H9 (cell line): ENCODE data around the gene GGCT. TPM values are rescaled to one million over a fixed set of nuclear protein-coding genes. Genes with fewer than 3 reads are reported as not detected.

Experiments
- DNase-seq: peaks from one replicate; pipeline ENCODE4 v3.0.0-alpha.2; 2017
- H2AFZ ChIP-seq: one replicate; pipeline ENCODE4 v1.6.1; 2013; ENCODE audit warnings: mild to moderate bottlenecking, low read length, control low read depth, moderate library complexity
- H2AK5ac ChIP-seq: 2 replicates; pipeline ENCODE4 v1.6.1; 2013; ENCODE audit warnings: low read length, control low read depth, mixed read lengths; ENCODE audit not compliant: insufficient read length
- H2BK120ac ChIP-seq: one replicate; pipeline ENCODE4 v1.6.1; 2013; ENCODE audit warnings: low read depth, mild to moderate bottlenecking, low read length, control low read depth, inconsistent platforms; ENCODE audit not compliant: poor library complexity, severe bottlenecking
- H2BK12ac ChIP-seq: 2 replicates; pipeline ENCODE4 v1.6.1; 2013; ENCODE audit warnings: low read length, control low read depth, mixed read lengths, low read depth; ENCODE audit not compliant: insufficient read length
- H2BK15ac ChIP-seq: 2 replicates; pipeline ENCODE4 v1.6.1; 2013; ENCODE audit warnings: low read depth, low read length, control low read depth
- H2BK20ac ChIP-seq: one replicate; pipeline ENCODE4 v1.6.1; 2013; ENCODE audit warnings: low read depth, mild to moderate bottlenecking, low read length, control low read depth, inconsistent platforms; ENCODE audit not compliant: poor library complexity, severe bottlenecking
- H2BK5ac ChIP-seq: 2 replicates; pipeline ENCODE4 v1.6.1; 2013; ENCODE audit warnings: low read length, control low read depth, mixed read lengths; ENCODE audit not compliant: insufficient read length
- H3K14ac ChIP-seq: 2 replicates; pipeline ENCODE4 v1.6.1; 2013; ENCODE audit warnings: low read length, control low read depth; ENCODE audit not compliant: insufficient read depth
- H3K18ac ChIP-seq: 2 replicates; pipeline ENCODE4 v1.6.1; 2013; ENCODE audit warnings: low read depth, mild to moderate bottlenecking, mixed read lengths, low read length, control low read depth; ENCODE audit not compliant: insufficient read length
- H3K23ac ChIP-seq: 2 replicates; pipeline ENCODE4 v1.6.1; 2013; ENCODE audit warnings: low read length, control low read depth, mixed read lengths, low read depth; ENCODE audit not compliant: insufficient read length
- H3K23me2 ChIP-seq: 2 replicates; pipeline ENCODE4 v1.6.1; 2013; ENCODE audit warnings: low read depth, mild to moderate bottlenecking, mixed read lengths, low read length, control low read depth; ENCODE audit not compliant: insufficient read length, poor library complexity, severe bottlenecking
- H3K27ac ChIP-seq: 2 replicates; pipeline ENCODE4 v1.5.1; 2013; ENCODE audit warnings: low read length, control low read depth, mixed read lengths, low read depth; ENCODE audit not compliant: insufficient read length
- H3K27me3 ChIP-seq: 2 replicates; pipeline ENCODE4 v1.6.1; 2013; ENCODE audit warnings: low read length, control low read depth, inconsistent platforms; ENCODE audit not compliant: insufficient read depth
- H3K4ac ChIP-seq: 2 replicates; pipeline ENCODE4 v1.6.1; 2013; ENCODE audit warnings: low read depth, mild to moderate bottlenecking, control low read depth, inconsistent platforms, low read length, moderate library complexity
- H3K4me1 ChIP-seq: 2 replicates; pipeline ENCODE4 v1.6.1; 2013; ENCODE audit warnings: low read length, control low read depth, inconsistent platforms; ENCODE audit not compliant: insufficient read depth
- H3K4me2 ChIP-seq: 2 replicates; pipeline ENCODE4 v1.6.1; 2013; ENCODE audit warnings: low read length, control low read depth, mixed read lengths; ENCODE audit not compliant: insufficient read length, insufficient read depth
- H3K56ac ChIP-seq: 2 replicates; pipeline ENCODE4 v1.6.1; 2013; ENCODE audit warnings: low read depth, mild to moderate bottlenecking, mixed read lengths, low read length, control low read depth; ENCODE audit not compliant: insufficient read length
- H3K79me1 ChIP-seq: 2 replicates; pipeline ENCODE4 v1.6.1; 2013; ENCODE audit warnings: low read depth, mild to moderate bottlenecking, moderate library complexity, low read length, control low read depth, inconsistent platforms; ENCODE audit not compliant: insufficient read depth, poor library complexity, severe bottlenecking
- H3K79me2 ChIP-seq: 2 replicates; pipeline ENCODE4 v1.6.1; 2013; ENCODE audit warnings: low read length, control low read depth, inconsistent platforms; ENCODE audit not compliant: insufficient read depth
- H3K9ac ChIP-seq: 2 replicates; pipeline ENCODE4 v1.6.1; 2013; ENCODE audit warnings: low read length, control low read depth, mixed read lengths; ENCODE audit not compliant: insufficient read length; ENCODE audit errors: extremely low read depth
- H3K9me3 ChIP-seq: one replicate; pipeline ENCODE4 v1.6.1; 2013; ENCODE audit warnings: low read depth, low read length, inconsistent platforms; ENCODE audit not compliant: control insufficient read depth
- H3T11ph ChIP-seq: one replicate; pipeline ENCODE4 v1.6.1; 2013; ENCODE audit warnings: mild to moderate bottlenecking, low read length, control low read depth, inconsistent platforms
- H4K20me1 ChIP-seq: one replicate; pipeline ENCODE4 v1.6.1; 2013; ENCODE audit not compliant: control insufficient read depth, insufficient read length, insufficient read depth
- H4K5ac ChIP-seq: 2 replicates; pipeline ENCODE4 v1.6.1; 2013; ENCODE audit warnings: low read depth, mild to moderate bottlenecking, mixed read lengths, low read length, control low read depth; ENCODE audit not compliant: insufficient read length
- H4K8ac ChIP-seq: replicated peaks from 2 replicates; pipeline ENCODE4 v1.6.1; 2013; ENCODE audit warnings: low read length, control low read depth, mixed read lengths, low read depth; ENCODE audit not compliant: insufficient read length
- H4K91ac ChIP-seq: 2 replicates; pipeline ENCODE4 v1.6.1; 2013; ENCODE audit warnings: low read depth, mild to moderate bottlenecking, moderate library complexity, mixed read lengths, low read length, control low read depth; ENCODE audit not compliant: insufficient read length
- H3K27ac Mint-ChIP-seq, 3 experiments: 2 replicates in 2 of 3; 3 replicates in 1 of 3; pipeline ENCODE4 v1.8.0; 2020 to 2021; ENCODE audit warnings: mixed read lengths in 3 of 3, mild to moderate bottlenecking in 1 of 3, moderate library complexity in 1 of 3
- H3K27me3 Mint-ChIP-seq: 2 replicates; pipeline ENCODE4 v1.8.0; 2021; ENCODE audit warnings: low read depth, mild to moderate bottlenecking, moderate library complexity, mixed read lengths
- H3K36me3 Mint-ChIP-seq, 3 experiments: 2 replicates in 2 of 3; 3 replicates in 1 of 3; pipeline ENCODE4 v1.8.0; 2020 to 2021; ENCODE audit warnings: low read depth in 3 of 3, mixed read lengths in 3 of 3; ENCODE audit not compliant: insufficient read depth in 1 of 3
- H3K4me1 Mint-ChIP-seq, 2 experiments: 2 replicates each; pipeline ENCODE4 v1.8.0; 2020; ENCODE audit warnings: mixed read lengths in 2 of 2
- H3K4me3 Mint-ChIP-seq, 2 experiments: 2 replicates in 1 of 2; 3 replicates in 1 of 2; pipeline ENCODE4 v1.8.0; 2020 to 2021; ENCODE audit warnings: mild to moderate bottlenecking in 2 of 2, mixed read lengths in 2 of 2, moderate library complexity in 1 of 2
- H3K9me3 Mint-ChIP-seq, 2 experiments: 2 replicates in 1 of 2; 3 replicates in 1 of 2; pipeline ENCODE4 v1.8.0; 2020; ENCODE audit warnings: mild to moderate bottlenecking in 2 of 2, mixed read lengths in 2 of 2, moderate library complexity in 1 of 2
- WGBS: extraction: QIAGEN DNeasy Blood & Tissue Kit; methylation state at CpG from one replicate; pipeline ENCODE4 v1.1.7; 2013; ENCODE audit warnings: missing lambda C conversion rate, low lambda C conversion rate, mixed read lengths; ENCODE audit not compliant: insufficient read length; ENCODE audit errors: extremely low coverage; 5-methylcytosine and 5-hydroxymethylcytosine counted together
- total RNA-seq: library from RNA; stranded (reverse); gene quantifications from 2 replicates; pipeline ENCODE4 v1.2.1, GENCODE V29; 2021
- TF ChIP-seq, protein P1 (sequence below): fragments of 200-600 bp; sonication (generic); conservative IDR thresholded peaks from 3 replicates; pipeline ENCODE4 v1.8.0; 2021; ENCODE audit warnings: antibody characterized with exemption, mild to moderate bottlenecking

GGCT gene
- total RNA-seq, 1 experiment from 2014 or later = 84.9 TPM

DNA sequence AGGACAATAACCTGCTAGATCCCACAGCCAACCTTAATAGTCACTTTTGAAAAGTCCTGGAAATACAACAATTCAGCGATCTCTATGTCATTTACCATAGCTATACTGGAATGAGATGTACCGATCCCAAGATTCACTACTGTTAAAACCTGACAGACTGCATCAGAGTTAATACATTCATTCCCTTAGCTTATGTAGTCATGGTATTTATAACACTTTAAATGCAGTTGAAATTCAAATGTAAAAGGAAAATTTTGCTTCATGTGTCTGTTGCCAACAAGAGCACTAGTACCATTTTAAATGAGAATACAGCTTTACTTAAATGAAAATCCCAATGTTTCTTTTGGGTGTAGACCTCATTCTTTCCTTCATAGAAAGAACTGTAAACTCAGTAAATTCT is 11.1 kb upstream of the GGCT start:
- Histone ChIP-seq H2BK20ac (no peak overlapping the region), H4K91ac (no peak overlapping the region), H2AFZ (no peak overlapping the region), H3K79me1 (no peaks in the 10 kb centered on the region), H3K14ac (no peak overlapping the region), H3K18ac (no peak overlapping the region), H3T11ph (no peak overlapping the region), H4K20me1 (no peaks in the 10 kb centered on the region), H3K23ac (no peak overlapping the region), H3K23me2 (no peaks in the 10 kb centered on the region), H4K5ac (no peak overlapping the region), H3K56ac (no peak overlapping the region), H3K9me3 (no peaks in the 10 kb centered on the region), H2AK5ac (no peak overlapping the region), H3K79me2 (no peaks in the 10 kb centered on the region), H2BK15ac (no peak overlapping the region), H4K8ac (no peak overlapping the region), H3K27me3 (no peaks in the 10 kb centered on the region), H2BK12ac (no peak overlapping the region), H2BK120ac (no peak overlapping the region), H3K9ac (no peak overlapping the region), H3K4me2 (no peak overlapping the region), H3K27ac (no peak overlapping the region), H2BK5ac (no peak overlapping the region), H3K4me1 (no peaks in the 10 kb centered on the region; the same call in 1 of the 2 replicates), H3K4ac (no peak overlapping the region)
- WGBS = no CpG with 5 or more reads among the region's 2 CpGs
- no peak for DNase-seq
- TF ChIP-seq, protein P1, sequence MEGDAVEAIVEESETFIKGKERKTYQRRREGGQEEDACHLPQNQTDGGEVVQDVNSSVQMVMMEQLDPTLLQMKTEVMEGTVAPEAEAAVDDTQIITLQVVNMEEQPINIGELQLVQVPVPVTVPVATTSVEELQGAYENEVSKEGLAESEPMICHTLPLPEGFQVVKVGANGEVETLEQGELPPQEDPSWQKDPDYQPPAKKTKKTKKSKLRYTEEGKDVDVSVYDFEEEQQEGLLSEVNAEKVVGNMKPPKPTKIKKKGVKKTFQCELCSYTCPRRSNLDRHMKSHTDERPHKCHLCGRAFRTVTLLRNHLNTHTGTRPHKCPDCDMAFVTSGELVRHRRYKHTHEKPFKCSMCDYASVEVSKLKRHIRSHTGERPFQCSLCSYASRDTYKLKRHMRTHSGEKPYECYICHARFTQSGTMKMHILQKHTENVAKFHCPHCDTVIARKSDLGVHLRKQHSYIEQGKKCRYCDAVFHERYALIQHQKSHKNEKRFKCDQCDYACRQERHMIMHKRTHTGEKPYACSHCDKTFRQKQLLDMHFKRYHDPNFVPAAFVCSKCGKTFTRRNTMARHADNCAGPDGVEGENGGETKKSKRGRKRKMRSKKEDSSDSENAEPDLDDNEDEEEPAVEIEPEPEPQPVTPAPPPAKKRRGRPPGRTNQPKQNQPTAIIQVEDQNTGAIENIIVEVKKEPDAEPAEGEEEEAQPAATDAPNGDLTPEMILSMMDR = no peak
- H3K36me3 Mint-ChIP-seq = no peaks in the 10 kb centered on the region
- H3K9me3 Mint-ChIP-seq = no peaks in the 10 kb centered on the region
- H3K4me3 Mint-ChIP-seq = no peak overlapping the region
- peaks cover 8 to 11% of the 10 kb centered on the region in 2 experiments for H3K4me1 Mint-ChIP-seq
- H3K27ac Mint-ChIP-seq = no peak overlapping the region
- 0 out of 2 replicates have a peak, but pooled peaks cover 2% of the 10 kb centered on the region for H3K27me3 Mint-ChIP-seq
